Coronary artery (tissue), 2 donors: ENCODE measurements around the gene NUDT14.

Source experiments
- DNase-seq: peaks from one replicate; pipeline ENCODE4 v3.0.0-alpha.2; 2017; ENCODE audit warnings: low spot score
- H3K27ac ChIP-seq, 2 donors: fragments of 200-600 bp; sonication (generic); one replicate each; pipeline ENCODE4 v1.5.1; 2016 to 2019
- H3K4me3 ChIP-seq: fragments of 200-600 bp; sonication (generic); 2 replicates; pipeline ENCODE4 v1.5.1; 2016; ENCODE audit warnings: mild to moderate bottlenecking, moderate library complexity
- CTCF ChIP-seq: fragments of 200-600 bp; sonication (generic); IDR thresholded peaks from one replicate; pipeline ENCODE4 v1.5.1; 2019; ENCODE audit warnings: antibody characterized with exemption

NUDT14 gene

GRCh38 chr14:105151084-105151837 is 29.9 kb downstream of the NUDT14 start:
- no peak for DNase-seq
- no peak overlapping the region for H3K4me3 ChIP-seq
- no peak overlapping the region for H3K27ac ChIP-seq
- no peak for TF ChIP-seq CTCF

GRCh38 chr14:105150368-105151083 is 30.6 kb downstream of the NUDT14 start:
- no peak overlapping the region for H3K4me3 ChIP-seq
- H3K27ac ChIP-seq = no peak overlapping the region
- no peak for TF ChIP-seq CTCF
- DNase-seq = no peak

GRCh38 chr14:105150026-105150367 is 31.1 kb downstream of the NUDT14 start:
- no peak for DNase-seq
- Histone ChIP-seq H3K27ac (no peak overlapping the region), H3K4me3 (no peak overlapping the region)
- TF ChIP-seq CTCF = no peak

- Histone ChIP-seq H3K27ac (no peak overlapping the region), H3K4me3 (no peak overlapping the region)
- TF ChIP-seq CTCF = no peak
- no peak for DNase-seq
Observed at GRCh38 chr14:105149146-105149781, 31.8 kb downstream of the NUDT14 start.

- no peak overlapping the region for H3K4me3 ChIP-seq
- no peak for TF ChIP-seq CTCF
- H3K27ac ChIP-seq = no peak overlapping the region
- DNase-seq = no peak
Observed at GRCh38 chr14:105148604-105149145, 32.4 kb downstream of the NUDT14 start.

GRCh38 chr14:105147671-105148603 is 33.2 kb downstream of the NUDT14 start:
- no peak overlapping the region for H3K27ac ChIP-seq
- no peak for TF ChIP-seq CTCF
- H3K4me3 ChIP-seq = no peak overlapping the region
- DNase-seq = no peak
